GM12872 (cell line): Measurements from ENCODE around the gene THADA.

ENCODE experiments used
- TF ChIP-seq, protein P1 (sequence below): IDR thresholded peaks from 3 replicates; pipeline ENCODE4 v1.5.1; 2011; ENCODE audit warnings: low read depth, mild to moderate bottlenecking, low read length, moderate library complexity; ENCODE audit not compliant: insufficient read depth

Gene THADA

DNA sequence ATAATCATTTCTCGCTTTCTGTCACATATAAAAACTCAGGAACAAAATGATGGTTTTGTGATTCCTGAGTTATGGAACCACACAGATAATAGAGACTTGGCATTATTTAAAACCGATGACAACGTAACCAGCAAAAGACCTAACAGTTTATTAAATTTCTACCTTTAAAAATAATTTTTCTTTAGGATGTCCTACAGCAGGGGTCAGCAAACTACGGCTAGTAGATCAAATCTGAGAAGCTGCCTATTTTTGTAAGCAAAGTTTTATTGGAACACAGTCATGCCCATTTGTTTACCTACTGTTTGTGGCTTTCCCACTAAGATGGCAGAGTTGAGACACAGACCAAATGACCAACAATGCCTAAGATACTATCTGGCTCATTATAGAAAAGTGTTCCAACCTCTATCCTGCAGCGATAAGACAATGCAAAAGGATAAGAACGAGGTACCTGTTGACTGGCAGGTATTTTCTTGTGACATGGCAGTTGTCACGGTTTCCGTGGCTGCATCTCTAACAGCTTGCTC, 316.5 kb downstream of the THADA start:
- TF ChIP-seq, protein P1, sequence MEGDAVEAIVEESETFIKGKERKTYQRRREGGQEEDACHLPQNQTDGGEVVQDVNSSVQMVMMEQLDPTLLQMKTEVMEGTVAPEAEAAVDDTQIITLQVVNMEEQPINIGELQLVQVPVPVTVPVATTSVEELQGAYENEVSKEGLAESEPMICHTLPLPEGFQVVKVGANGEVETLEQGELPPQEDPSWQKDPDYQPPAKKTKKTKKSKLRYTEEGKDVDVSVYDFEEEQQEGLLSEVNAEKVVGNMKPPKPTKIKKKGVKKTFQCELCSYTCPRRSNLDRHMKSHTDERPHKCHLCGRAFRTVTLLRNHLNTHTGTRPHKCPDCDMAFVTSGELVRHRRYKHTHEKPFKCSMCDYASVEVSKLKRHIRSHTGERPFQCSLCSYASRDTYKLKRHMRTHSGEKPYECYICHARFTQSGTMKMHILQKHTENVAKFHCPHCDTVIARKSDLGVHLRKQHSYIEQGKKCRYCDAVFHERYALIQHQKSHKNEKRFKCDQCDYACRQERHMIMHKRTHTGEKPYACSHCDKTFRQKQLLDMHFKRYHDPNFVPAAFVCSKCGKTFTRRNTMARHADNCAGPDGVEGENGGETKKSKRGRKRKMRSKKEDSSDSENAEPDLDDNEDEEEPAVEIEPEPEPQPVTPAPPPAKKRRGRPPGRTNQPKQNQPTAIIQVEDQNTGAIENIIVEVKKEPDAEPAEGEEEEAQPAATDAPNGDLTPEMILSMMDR, result no peak

DNA sequence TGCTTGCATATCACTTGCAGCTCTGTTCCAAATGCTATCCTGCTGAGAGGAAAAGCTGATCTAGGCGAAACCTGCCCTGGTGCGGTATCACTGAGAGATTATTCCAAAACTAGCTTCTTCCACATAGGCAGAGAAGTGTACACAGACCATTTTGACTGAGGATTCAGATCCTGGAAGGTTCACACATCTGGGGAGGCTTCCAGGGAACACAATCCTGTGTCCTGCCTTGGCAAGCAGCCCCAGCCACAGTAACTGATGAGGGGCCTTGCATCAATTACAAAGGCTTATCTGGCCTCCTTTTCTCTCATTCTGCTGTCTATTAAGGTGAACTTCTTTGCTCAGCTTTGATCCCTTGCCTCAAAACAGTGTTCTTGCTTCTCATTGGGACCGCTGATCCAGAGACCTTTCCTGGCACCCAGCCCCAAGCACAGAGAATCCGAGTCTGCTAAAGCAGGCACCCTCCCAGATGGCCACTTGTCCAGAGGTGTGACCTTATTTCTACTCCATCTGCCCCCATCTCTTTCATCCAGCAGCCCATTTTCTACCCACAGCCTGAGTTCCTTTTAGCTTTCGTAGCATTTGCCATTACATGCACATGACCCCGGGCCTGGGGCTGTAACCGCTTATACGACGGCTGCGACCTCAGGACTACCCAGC, 317.1 kb downstream of the THADA start:
- TF ChIP-seq, protein P1, result no peak

DNA sequence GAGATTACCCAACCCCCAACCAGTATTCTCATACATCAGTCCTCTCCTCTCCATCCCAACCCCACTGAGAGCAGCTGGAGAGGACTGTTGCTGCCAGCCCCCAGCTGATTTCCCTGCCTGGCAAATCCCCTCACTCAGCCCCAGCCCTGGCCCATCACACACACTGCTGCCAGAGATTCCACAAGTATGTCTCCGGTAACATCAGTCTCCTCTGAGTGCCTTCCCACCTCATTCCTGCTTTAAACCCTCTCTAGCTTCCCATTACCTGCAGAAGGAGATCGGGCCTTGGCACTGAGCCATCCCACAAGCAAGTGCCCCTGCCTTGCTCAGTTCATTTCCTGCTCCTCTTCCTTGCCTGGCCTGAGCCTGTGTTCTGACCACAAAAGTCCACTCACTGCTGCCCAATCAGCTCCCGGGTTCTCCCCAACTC, 318.9 kb downstream of the THADA start:
- TF ChIP-seq, protein P1, result no peak

DNA sequence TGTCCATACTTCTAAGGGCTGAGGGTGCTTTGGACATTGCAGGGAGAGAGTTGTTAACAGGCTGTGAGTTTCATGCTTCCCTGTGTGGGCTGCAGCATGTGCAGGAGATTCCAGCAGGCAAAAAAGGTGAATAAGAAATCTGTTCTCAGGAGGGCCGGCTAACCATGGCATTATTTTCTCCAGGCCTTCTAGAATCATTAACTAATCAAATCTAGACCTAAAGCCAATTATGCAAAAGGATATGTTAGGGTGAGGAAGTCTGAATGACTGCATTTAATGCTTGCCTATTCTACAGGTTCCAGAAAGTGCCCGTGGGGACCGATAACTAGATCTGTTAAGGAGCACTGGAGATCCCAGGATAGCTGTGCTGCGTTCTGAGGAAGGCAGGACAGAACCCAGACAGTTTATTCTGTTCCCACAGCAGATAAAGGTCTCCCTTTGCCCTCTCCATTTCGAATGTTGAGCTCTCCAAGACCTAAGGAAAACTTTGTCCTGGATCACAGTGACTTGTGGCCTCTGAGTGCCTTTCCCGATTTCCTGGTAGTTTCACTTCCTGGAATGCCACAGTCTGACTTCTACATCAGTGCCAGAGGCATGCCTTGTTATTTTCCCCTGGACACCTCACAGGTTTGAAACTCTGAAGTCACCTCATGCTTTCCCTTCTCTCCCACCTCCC, 319.4 kb downstream of the THADA start:
- TF ChIP-seq, protein P1, result no peak

DNA sequence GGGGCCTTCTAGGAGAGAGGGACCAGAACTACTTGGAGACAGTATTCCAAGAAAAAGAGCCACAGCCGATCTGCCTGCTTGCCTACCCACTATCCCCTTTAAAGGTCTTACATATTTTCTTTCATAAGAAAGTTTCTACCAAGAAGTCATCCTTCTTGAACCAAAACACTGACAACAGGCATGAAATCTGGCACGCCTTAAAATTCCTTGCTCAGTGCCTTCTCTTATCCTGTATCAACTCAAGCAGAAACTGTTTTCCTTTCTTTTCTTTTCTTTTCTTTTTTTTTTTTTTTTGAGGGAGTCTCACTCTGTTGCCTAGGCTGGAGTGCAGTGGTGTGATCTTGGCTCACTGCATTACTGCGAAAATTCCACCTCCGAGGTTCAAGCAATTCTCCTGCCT, 321.1 kb downstream of the THADA start:
- TF ChIP-seq, protein P1, result no peak

DNA sequence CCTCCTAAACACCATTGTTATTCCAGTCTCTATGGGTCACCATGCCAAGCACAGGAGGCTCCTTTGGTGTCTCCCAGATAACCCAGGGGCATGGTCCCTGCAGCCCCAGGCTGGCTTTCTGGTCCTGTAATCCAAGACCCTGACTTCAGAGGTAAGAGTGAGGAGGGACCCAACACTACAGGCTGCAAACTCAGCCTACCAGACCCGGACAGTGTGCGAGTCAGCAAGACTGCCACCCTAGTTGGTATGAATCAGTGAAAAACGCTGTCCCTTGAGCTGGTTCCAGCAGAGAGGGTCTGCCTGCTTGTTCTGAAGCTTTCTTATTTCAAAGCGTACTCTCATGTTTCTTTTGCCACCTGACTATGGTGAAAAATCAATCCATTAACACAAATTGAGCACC, 321.8 kb downstream of the THADA start:
- TF ChIP-seq, protein P1, result no peak

DNA sequence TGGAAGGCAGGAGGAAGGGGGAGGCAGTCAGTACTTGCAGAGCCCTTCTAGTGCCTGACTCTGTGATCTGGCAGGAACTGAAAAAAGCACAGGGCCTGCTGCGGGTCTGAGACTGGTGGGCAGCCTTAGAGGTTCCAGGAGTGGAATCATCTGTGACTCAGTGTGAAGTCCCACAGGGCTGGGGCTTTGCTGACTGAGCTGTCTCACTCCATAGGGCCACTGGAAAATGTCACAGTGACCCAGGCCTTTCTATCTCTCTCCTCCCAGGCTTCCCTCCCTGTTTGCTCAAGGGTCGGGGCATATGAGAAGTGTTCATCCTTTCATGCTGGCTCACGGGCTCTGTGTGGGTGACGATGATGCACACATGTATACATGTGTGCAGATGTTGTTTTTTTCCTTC, 322.3 kb downstream of the THADA start:
- TF ChIP-seq, protein P1, result no peak
